Breast epithelium (tissue), 3 donors: ENCODE results near the gene FAM107A.

ENCODE experiments used
- POLR2A ChIP-seq: fragments of 450-650 bp; IDR thresholded peaks from one replicate; pipeline ENCODE4 v1.6.1; 2016; ENCODE audit warnings: antibody characterized with exemption, mild to moderate bottlenecking, moderate library complexity
- POLR2AphosphoS5 ChIP-seq, 3 donors: sonication (generic); formaldehyde crosslinking; IDR thresholded peaks; one replicate each; pipeline ENCODE4 v1.6.1; 2017; ENCODE audit warnings: antibody characterized with exemption in 3 of 3
- TF ChIP-seq, protein P1 (sequence below), 3 donors: fragments of 450-650 bp; IDR thresholded peaks; one replicate each; pipeline ENCODE4 v1.5.1; 2016 to 2017; ENCODE audit warnings: antibody characterized with exemption in 3 of 3, mild to moderate bottlenecking in 3 of 3, moderate library complexity in 3 of 3

DNA sequence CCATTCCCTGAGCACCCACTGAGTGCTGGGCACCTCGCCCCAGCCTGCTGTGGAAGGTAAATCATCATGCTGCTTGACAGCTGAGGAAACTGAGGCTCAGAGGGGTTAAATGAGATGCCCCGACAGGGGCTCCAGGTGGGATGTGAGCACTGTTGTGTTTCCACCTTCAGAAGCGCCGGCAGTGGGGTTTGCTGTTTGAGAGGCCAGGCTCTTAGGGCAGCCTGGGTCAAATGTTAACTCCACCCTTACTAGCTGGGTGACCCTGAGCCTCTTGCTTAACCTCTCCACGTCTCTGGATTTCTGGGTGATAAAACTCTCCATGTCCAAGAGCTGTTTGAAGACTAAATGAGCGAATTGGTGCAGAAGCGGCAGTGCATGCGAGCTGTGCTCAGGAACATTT, 46.3 kb upstream of the FAM107A start:
- TF ChIP-seq, protein P1, sequence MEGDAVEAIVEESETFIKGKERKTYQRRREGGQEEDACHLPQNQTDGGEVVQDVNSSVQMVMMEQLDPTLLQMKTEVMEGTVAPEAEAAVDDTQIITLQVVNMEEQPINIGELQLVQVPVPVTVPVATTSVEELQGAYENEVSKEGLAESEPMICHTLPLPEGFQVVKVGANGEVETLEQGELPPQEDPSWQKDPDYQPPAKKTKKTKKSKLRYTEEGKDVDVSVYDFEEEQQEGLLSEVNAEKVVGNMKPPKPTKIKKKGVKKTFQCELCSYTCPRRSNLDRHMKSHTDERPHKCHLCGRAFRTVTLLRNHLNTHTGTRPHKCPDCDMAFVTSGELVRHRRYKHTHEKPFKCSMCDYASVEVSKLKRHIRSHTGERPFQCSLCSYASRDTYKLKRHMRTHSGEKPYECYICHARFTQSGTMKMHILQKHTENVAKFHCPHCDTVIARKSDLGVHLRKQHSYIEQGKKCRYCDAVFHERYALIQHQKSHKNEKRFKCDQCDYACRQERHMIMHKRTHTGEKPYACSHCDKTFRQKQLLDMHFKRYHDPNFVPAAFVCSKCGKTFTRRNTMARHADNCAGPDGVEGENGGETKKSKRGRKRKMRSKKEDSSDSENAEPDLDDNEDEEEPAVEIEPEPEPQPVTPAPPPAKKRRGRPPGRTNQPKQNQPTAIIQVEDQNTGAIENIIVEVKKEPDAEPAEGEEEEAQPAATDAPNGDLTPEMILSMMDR (IDR thresholded peaks at IDR 0.05): no peak
- TF ChIP-seq POLR2A: no peak
- TF ChIP-seq POLR2AphosphoS5 (IDR thresholded peaks at IDR 0.05): no peak
